Mucosa of stomach (tissue), 1 donor: ENCODE results near the gene PAX5.
"Not testable (repeated sequence)": the region's sequence is repeated elsewhere in the genome, so short reads cannot be mapped to it uniquely, and the experiment has no call there.

ENCODE experiments used
- H3K27me3 ChIP-seq: one replicate; pipeline ENCODE4 v1.7.0; 2013; ENCODE audit warnings: mild to moderate bottlenecking, low read length; ENCODE audit not compliant: control insufficient read depth, insufficient read depth
- H3K36me3 ChIP-seq: one replicate; pipeline ENCODE4 v1.7.0; 2013; ENCODE audit warnings: low read length; ENCODE audit not compliant: control insufficient read depth, insufficient read depth
- H3K4me1 ChIP-seq: one replicate; pipeline ENCODE4 v1.7.0; 2013; ENCODE audit warnings: mild to moderate bottlenecking, low read length; ENCODE audit not compliant: control insufficient read depth, insufficient read depth
- H3K4me3 ChIP-seq: one replicate; pipeline ENCODE4 v1.7.0; 2013; ENCODE audit warnings: low read length
- H3K9ac ChIP-seq: one replicate; pipeline ENCODE4 v1.7.0; 2013; ENCODE audit warnings: mild to moderate bottlenecking, low read length, moderate library complexity
- H3K9me3 ChIP-seq: one replicate; pipeline ENCODE4 v1.7.0; 2013; ENCODE audit warnings: mild to moderate bottlenecking, low read length, moderate library complexity; ENCODE audit not compliant: control insufficient read depth
- donor health status: Pancreatic carcinoma.

The PAX5 gene

GRCh38 chr9:37033682-37034304 is at the start of gene PAX5:
TSS of gene PAX5 (minus strand) at chr9:37034268. CDS start at chr9:37034031, 237 bp downstream.
- Histone ChIP-seq H3K4me1 (peaks cover 49% of the 10 kb centered on the region), H3K27me3 (peaks cover 100% of the 10 kb centered on the region)

GRCh38 chr9:37083654-37084053 is 49.6 kb upstream of the PAX5 start:
- no peaks in the 10 kb centered on the region for H3K36me3 ChIP-seq
- H3K27me3 ChIP-seq = no peaks in the 10 kb centered on the region
- no peak overlapping the region for H3K4me3 ChIP-seq
- H3K4me1 ChIP-seq = no peaks in the 10 kb centered on the region
- no peak overlapping the region for H3K9ac ChIP-seq
- H3K9me3 ChIP-seq = no peaks in the 10 kb centered on the region

More at GRCh38 chr9:37033682-37034304, at the start of gene PAX5:
- no peaks in the 10 kb centered on the region for H3K36me3 ChIP-seq
- H3K4me3 ChIP-seq = no peak within 1 kb of the TSS
- H3K9ac ChIP-seq = no peak within 1 kb of the TSS
- H3K9me3 ChIP-seq = no peaks in the 10 kb centered on the region

- H3K9ac ChIP-seq = no peak overlapping the region
- H3K36me3 ChIP-seq = no peaks in the 10 kb centered on the region
- H3K4me3 ChIP-seq = no peak overlapping the region
- H3K9me3 ChIP-seq = no peaks in the 10 kb centered on the region
- no peaks in the 10 kb centered on the region for H3K27me3 ChIP-seq
- H3K4me1 ChIP-seq = no peaks in the 10 kb centered on the region
Observed at GRCh38 chr9:37082214-37082765, 48.2 kb upstream of the PAX5 start.

GRCh38 chr9:37081507-37081906 is 47.4 kb upstream of the PAX5 start:
- H3K36me3 ChIP-seq, H3K9me3 ChIP-seq, H3K27me3 ChIP-seq, H3K4me1 ChIP-seq, H3K9ac ChIP-seq, H3K4me3 ChIP-seq: not testable (repeated sequence)

- H3K4me1 ChIP-seq, H3K36me3 ChIP-seq, H3K9me3 ChIP-seq, H3K27me3 ChIP-seq: not testable (repeated sequence)
- peak overlapping the region; percentile 98 for H3K9ac ChIP-seq
- peak overlapping the region; percentile 77 for H3K4me3 ChIP-seq
Observed at GRCh38 chr9:37080165-37080628, 46.1 kb upstream of the PAX5 start.

- Histone ChIP-seq H3K9ac (peak overlapping the region; percentile 98), H3K4me1 (no peaks in the 10 kb centered on the region), H3K4me3 (peak overlapping the region; percentile 77), H3K27me3 (no peaks in the 10 kb centered on the region), H3K9me3 (no peaks in the 10 kb centered on the region), H3K36me3 (no peaks in the 10 kb centered on the region)
Observed at GRCh38 chr9:37079370-37080164, 45.5 kb upstream of the PAX5 start.

GRCh38 chr9:37074790-37075189 is 40.7 kb upstream of the PAX5 start:
- H3K4me3 ChIP-seq, H3K9ac ChIP-seq, H3K36me3 ChIP-seq, H3K9me3 ChIP-seq, H3K27me3 ChIP-seq, H3K4me1 ChIP-seq: not testable (repeated sequence)

- Histone ChIP-seq H3K27me3 (peaks cover 9% of the 10 kb centered on the region), H3K36me3 (no peaks in the 10 kb centered on the region), H3K4me1 (no peaks in the 10 kb centered on the region), H3K9me3 (no peaks in the 10 kb centered on the region), H3K9ac (no peak overlapping the region), H3K4me3 (no peak overlapping the region)
Observed at GRCh38 chr9:37066139-37066725, 32.2 kb upstream of the PAX5 start.

- Histone ChIP-seq H3K4me3 (no peak overlapping the region), H3K9me3 (no peaks in the 10 kb centered on the region), H3K9ac (no peak overlapping the region), H3K27me3 (peaks cover 8% of the 10 kb centered on the region), H3K4me1 (no peaks in the 10 kb centered on the region), H3K36me3 (no peaks in the 10 kb centered on the region)
Observed at GRCh38 chr9:37062336-37062735, 28.3 kb upstream of the PAX5 start.

- H3K4me3 ChIP-seq = no peak overlapping the region
- peaks cover 6% of the 10 kb centered on the region for H3K27me3 ChIP-seq
- H3K9ac ChIP-seq = no peak overlapping the region
- no peaks in the 10 kb centered on the region for H3K4me1 ChIP-seq
- no peaks in the 10 kb centered on the region for H3K9me3 ChIP-seq
- H3K36me3 ChIP-seq = no peaks in the 10 kb centered on the region
Observed at GRCh38 chr9:37061768-37062167, 27.7 kb upstream of the PAX5 start.

- Histone ChIP-seq H3K9me3 (no peaks in the 10 kb centered on the region), H3K27me3 (peaks cover 11% of the 10 kb centered on the region), H3K4me3 (no peak overlapping the region), H3K36me3 (no peaks in the 10 kb centered on the region), H3K4me1 (no peaks in the 10 kb centered on the region), H3K9ac (no peak overlapping the region)
Observed at GRCh38 chr9:37060833-37061232, 26.8 kb upstream of the PAX5 start.
